Loucy (cell line): Measurements from ENCODE around the gene PPME1.

Experiments used
- H2AFZ ChIP-seq: fragments of 200-600 bp; sonication (generic); 2 replicates; pipeline ENCODE4 v1.6.0; 2016; ENCODE audit warnings: antibody characterized with exemption, mild to moderate bottlenecking, low read length, moderate library complexity
- H3F3A ChIP-seq: fragments of 200-600 bp; 2 replicates; pipeline ENCODE4 v1.6.0; 2016; ENCODE audit warnings: antibody characterized with exemption, low read depth, mild to moderate bottlenecking
- H3K27me3 ChIP-seq: fragments of 200-600 bp; sonication (generic); 2 replicates; pipeline ENCODE4 v1.6.1; 2014; ENCODE audit warnings: low read length, mild to moderate bottlenecking; ENCODE audit not compliant: insufficient read depth, poor library complexity, severe bottlenecking
- H3K36me3 ChIP-seq: fragments of 200-600 bp; sonication (generic); 2 replicates; pipeline ENCODE4 v1.6.1; 2016; ENCODE audit warnings: low read length; ENCODE audit not compliant: insufficient read depth
- H3K4me1 ChIP-seq: fragments of 200-600 bp; sonication (generic); 2 replicates; pipeline ENCODE4 v1.5.1; 2014; ENCODE audit warnings: low read length, mild to moderate bottlenecking; ENCODE audit not compliant: insufficient read depth, poor library complexity, severe bottlenecking
- H3K4me2 ChIP-seq: fragments of 200-600 bp; sonication (generic); 2 replicates; pipeline ENCODE4 v1.6.0; 2014; ENCODE audit warnings: antibody characterized with exemption, low read length, low read depth, mild to moderate bottlenecking; ENCODE audit not compliant: poor library complexity, severe bottlenecking
- H3K4me3 ChIP-seq: fragments of 200-600 bp; sonication (generic); 2 replicates; pipeline ENCODE4 v1.5.1; 2014; ENCODE audit warnings: low read length, mild to moderate bottlenecking, mixed read lengths; ENCODE audit not compliant: poor library complexity, severe bottlenecking
- H3K79me2 ChIP-seq: fragments of 200-600 bp; sonication (generic); 2 replicates; pipeline ENCODE4 v1.6.1; 2014; ENCODE audit warnings: low read length; ENCODE audit not compliant: insufficient read depth
- H3K9ac ChIP-seq: fragments of 200-600 bp; sonication (generic); 2 replicates; pipeline ENCODE4 v1.6.0; 2014; ENCODE audit warnings: mild to moderate bottlenecking, low read depth, low read length, moderate library complexity; ENCODE audit not compliant: poor library complexity, severe bottlenecking
- H3K9me2 ChIP-seq: fragments of 200-600 bp; sonication (generic); replicated peaks from 2 replicates; pipeline ENCODE4 v1.6.1; 2016; ENCODE audit warnings: low read depth, low read length, mixed read lengths
- H3K9me3 ChIP-seq: fragments of 200-600 bp; sonication (generic); 2 replicates; pipeline ENCODE4 v1.6.1; 2014; ENCODE audit warnings: mild to moderate bottlenecking, antibody characterized with exemption, low read length, low read depth; ENCODE audit not compliant: insufficient read depth
- H4K20me1 ChIP-seq: fragments of 200-600 bp; sonication (generic); 2 replicates; pipeline ENCODE4 v1.6.0; 2014; ENCODE audit warnings: antibody characterized with exemption, low read length, mild to moderate bottlenecking; ENCODE audit not compliant: insufficient read depth, poor library complexity, severe bottlenecking
- EZH2phosphoT487 ChIP-seq: fragments of 200-600 bp; IDR thresholded peaks from 2 replicates; pipeline ENCODE4 v1.6.1; 2018; ENCODE audit warnings: antibody characterized with exemption, mild to moderate bottlenecking, moderate library complexity, borderline replicate concordance
- TF ChIP-seq, protein P1 (sequence below): fragments of 200-600 bp; sonication (generic); conservative IDR thresholded peaks from 2 replicates; pipeline ENCODE4 v1.5.1; 2014; ENCODE audit warnings: mild to moderate bottlenecking, antibody characterized with exemption, low read length

PPME1 gene

DNA sequence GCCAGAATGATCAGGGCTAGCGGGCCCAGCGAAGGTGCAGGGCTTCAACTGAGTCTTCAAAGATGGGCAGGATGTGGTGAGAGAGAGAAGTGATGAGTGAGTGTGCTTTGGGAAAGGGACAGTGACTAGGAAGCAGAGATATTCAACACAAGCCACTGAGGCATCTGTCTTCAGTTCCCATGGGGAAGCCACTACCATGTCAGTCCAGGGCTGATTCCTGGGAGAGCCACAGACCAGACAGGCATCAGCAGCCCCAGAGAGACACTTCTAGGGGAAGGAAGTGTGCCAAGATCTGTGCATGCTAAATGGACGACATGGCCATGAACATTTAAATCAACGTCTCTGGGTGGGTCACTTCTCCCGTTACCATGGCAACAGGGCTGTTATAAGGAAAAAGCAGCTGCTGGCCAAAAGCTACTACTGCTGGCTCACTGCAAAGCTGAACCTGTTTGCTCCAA, 111.9 kb downstream of the PPME1 start:
- H3K9ac ChIP-seq: no peak overlapping the region
- H4K20me1 ChIP-seq: no peaks in the 10 kb centered on the region
- H2AFZ ChIP-seq: no peak overlapping the region
- H3K27me3 ChIP-seq: no peaks in the 10 kb centered on the region
- H3F3A ChIP-seq: no peaks in the 10 kb centered on the region
- H3K4me2 ChIP-seq: no peak overlapping the region
- no peaks in the 10 kb centered on the region for H3K9me2 ChIP-seq
- no peaks in the 10 kb centered on the region for H3K9me3 ChIP-seq
- H3K4me1 ChIP-seq: peaks cover 1% of the 10 kb centered on the region
- no peak overlapping the region for H3K4me3 ChIP-seq
- H3K79me2 ChIP-seq: no peaks in the 10 kb centered on the region
- no peaks in the 10 kb centered on the region for H3K36me3 ChIP-seq
- TF ChIP-seq, protein P1, sequence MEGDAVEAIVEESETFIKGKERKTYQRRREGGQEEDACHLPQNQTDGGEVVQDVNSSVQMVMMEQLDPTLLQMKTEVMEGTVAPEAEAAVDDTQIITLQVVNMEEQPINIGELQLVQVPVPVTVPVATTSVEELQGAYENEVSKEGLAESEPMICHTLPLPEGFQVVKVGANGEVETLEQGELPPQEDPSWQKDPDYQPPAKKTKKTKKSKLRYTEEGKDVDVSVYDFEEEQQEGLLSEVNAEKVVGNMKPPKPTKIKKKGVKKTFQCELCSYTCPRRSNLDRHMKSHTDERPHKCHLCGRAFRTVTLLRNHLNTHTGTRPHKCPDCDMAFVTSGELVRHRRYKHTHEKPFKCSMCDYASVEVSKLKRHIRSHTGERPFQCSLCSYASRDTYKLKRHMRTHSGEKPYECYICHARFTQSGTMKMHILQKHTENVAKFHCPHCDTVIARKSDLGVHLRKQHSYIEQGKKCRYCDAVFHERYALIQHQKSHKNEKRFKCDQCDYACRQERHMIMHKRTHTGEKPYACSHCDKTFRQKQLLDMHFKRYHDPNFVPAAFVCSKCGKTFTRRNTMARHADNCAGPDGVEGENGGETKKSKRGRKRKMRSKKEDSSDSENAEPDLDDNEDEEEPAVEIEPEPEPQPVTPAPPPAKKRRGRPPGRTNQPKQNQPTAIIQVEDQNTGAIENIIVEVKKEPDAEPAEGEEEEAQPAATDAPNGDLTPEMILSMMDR: no peak
- TF ChIP-seq EZH2phosphoT487: no peak

DNA sequence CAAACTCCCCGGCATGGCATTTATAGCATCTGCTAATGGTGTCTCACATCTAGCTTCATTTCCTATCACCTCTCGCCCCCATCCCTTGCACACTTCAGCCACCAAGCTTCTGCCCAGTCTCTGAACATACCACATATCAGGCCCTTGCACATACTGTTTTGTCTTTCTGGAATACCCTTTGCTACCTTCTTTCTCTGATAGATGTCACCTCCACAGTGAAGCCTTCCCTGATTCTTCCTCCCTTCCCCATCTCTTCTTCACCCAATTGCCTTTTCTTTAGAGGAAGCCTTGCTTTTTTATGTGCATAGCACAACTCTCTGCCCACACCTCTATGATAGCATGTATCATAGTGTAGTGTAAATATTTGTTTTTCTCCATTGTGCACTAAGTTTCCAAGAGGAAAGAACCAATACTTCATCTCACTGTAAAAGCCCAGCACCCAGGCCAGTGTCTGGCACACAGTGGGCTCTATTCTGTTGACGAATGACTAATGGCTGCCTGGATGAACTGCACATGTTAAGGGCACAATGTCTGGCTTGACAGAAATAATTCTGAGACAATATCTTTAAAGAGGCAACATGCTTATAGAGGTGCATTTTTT, 112.6 kb downstream of the PPME1 start:
- peaks cover 6% of the 10 kb centered on the region for H3K4me1 ChIP-seq
- H2AFZ ChIP-seq: no peak overlapping the region
- H3K79me2 ChIP-seq: no peaks in the 10 kb centered on the region
- no peak for TF ChIP-seq EZH2phosphoT487
- TF ChIP-seq, protein P1: no peak
- no peaks in the 10 kb centered on the region for H3K27me3 ChIP-seq
- no peaks in the 10 kb centered on the region for H3K9me2 ChIP-seq
- H3K9ac ChIP-seq: no peak overlapping the region
- H3K4me2 ChIP-seq: no peak overlapping the region
- H3F3A ChIP-seq: no peaks in the 10 kb centered on the region
- H3K4me3 ChIP-seq: no peak overlapping the region
- no peaks in the 10 kb centered on the region for H4K20me1 ChIP-seq
- no peaks in the 10 kb centered on the region for H3K36me3 ChIP-seq
- no peaks in the 10 kb centered on the region for H3K9me3 ChIP-seq

DNA sequence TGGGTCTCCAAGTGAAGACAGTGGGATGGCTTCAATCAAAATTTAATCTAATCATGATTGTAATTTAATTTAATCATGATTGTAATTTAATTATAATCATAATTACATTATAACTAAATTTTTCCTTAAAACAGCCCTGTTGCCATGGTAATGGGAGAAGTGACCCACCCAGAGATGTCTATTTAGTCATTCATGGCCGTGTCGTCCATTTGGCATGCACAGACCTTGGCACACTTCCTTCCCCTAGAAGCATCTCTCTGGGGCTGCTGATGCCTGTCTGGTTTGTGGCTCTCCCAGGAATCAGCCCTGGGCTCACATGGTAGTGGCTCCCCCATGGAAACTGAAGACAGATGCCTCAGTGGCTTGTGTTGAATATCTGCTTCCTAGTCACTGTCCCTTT, 113.4 kb downstream of the PPME1 start:
- Histone ChIP-seq H3K27me3 (no peaks in the 10 kb centered on the region), H3K4me2 (no peak overlapping the region), H2AFZ (no peak overlapping the region), H3K4me1 (peaks cover 6% of the 10 kb centered on the region), H3K79me2 (no peaks in the 10 kb centered on the region), H3K9me3 (no peaks in the 10 kb centered on the region), H3K36me3 (no peaks in the 10 kb centered on the region), H3K4me3 (no peak overlapping the region), H3K9me2 (no peaks in the 10 kb centered on the region), H4K20me1 (no peaks in the 10 kb centered on the region), H3K9ac (no peak overlapping the region), H3F3A (no peaks in the 10 kb centered on the region)
- TF ChIP-seq, protein P1: no peak
- TF ChIP-seq EZH2phosphoT487: no peak
